GM21515 (cell line): Measurements from ENCODE around the gene PRKG1.
"Not testable (repeated sequence)": the region's sequence is repeated elsewhere in the genome, so short reads cannot be mapped to it uniquely, and the experiment has no call there.

Experiments used
- ATAC-seq: cut with Tn5 transposase; IDR thresholded peaks from one replicate; pipeline ENCODE4 v1.9.1; 2021; ENCODE audit not compliant: unreplicated experiment

The PRKG1 gene

GRCh38 chr10:52136921-52137320, 1062.6 kb downstream of the PRKG1 start:
- no peak for ATAC-seq

- ATAC-seq, result no peak
Measured at GRCh38 chr10:52143338-52143737, 1069.1 kb downstream of the PRKG1 start.

GRCh38 chr10:52145636-52146035, 1071.3 kb downstream of the PRKG1 start:
- no peak for ATAC-seq

- no peak for ATAC-seq
Measured at GRCh38 chr10:52146766-52147165, 1072.5 kb downstream of the PRKG1 start.

- no peak for ATAC-seq
Measured at GRCh38 chr10:52170776-52171175, 1096.5 kb downstream of the PRKG1 start.

GRCh38 chr10:52172581-52172980, 1098.3 kb downstream of the PRKG1 start:
- ATAC-seq, result no peak

GRCh38 chr10:52185256-52185655, 1111.0 kb downstream of the PRKG1 start:
- no peak for ATAC-seq

GRCh38 chr10:52187521-52188258, 1113.4 kb downstream of the PRKG1 start:
- ATAC-seq, result no peak

- ATAC-seq, result no peak
Measured at GRCh38 chr10:52191049-52191448, 1116.8 kb downstream of the PRKG1 start.

GRCh38 chr10:52194191-52194590, 1119.9 kb downstream of the PRKG1 start:
- ATAC-seq, result no peak

GRCh38 chr10:52194716-52195115, 1120.4 kb downstream of the PRKG1 start:
- no peak for ATAC-seq

GRCh38 chr10:52197098-52197497, 1122.8 kb downstream of the PRKG1 start:
- ATAC-seq, result no peak

GRCh38 chr10:52198540-52198939, 1124.3 kb downstream of the PRKG1 start:
- no peak for ATAC-seq

- not testable (repeated sequence) for ATAC-seq
Measured at GRCh38 chr10:52204906-52205305, 1130.6 kb downstream of the PRKG1 start.

GRCh38 chr10:52208365-52208764, 1134.1 kb downstream of the PRKG1 start:
- no peak for ATAC-seq

- ATAC-seq, result no peak
Measured at GRCh38 chr10:52210161-52210560, 1135.9 kb downstream of the PRKG1 start.

GRCh38 chr10:52212062-52212461, 1137.8 kb downstream of the PRKG1 start:
- no peak for ATAC-seq

GRCh38 chr10:52212802-52213201, 1138.5 kb downstream of the PRKG1 start:
- ATAC-seq, result no peak

GRCh38 chr10:52213321-52213752, 1139.0 kb downstream of the PRKG1 start:
- no peak for ATAC-seq

GRCh38 chr10:52215745-52216361, 1141.6 kb downstream of the PRKG1 start:
- ATAC-seq, result peak; percentile 71

GRCh38 chr10:52216852-52217251, 1142.6 kb downstream of the PRKG1 start:
- peak; percentile 76 for ATAC-seq

- no peak for ATAC-seq
Measured at GRCh38 chr10:52217531-52217930, 1143.2 kb downstream of the PRKG1 start.

GRCh38 chr10:52220947-52221346, 1146.7 kb downstream of the PRKG1 start:
- peak; percentile 38 for ATAC-seq
